Vagina (tissue), 2 donors: ENCODE results near the gene VPS4A. TPM values are rescaled to one million over a fixed set of nuclear protein-coding genes. Genes with fewer than 3 reads are reported as not detected.

Experiments
- DNase-seq, 2 donors: peaks; one replicate each; pipeline ENCODE4 v3.0.0-alpha.2; 2017; ENCODE audit errors: extremely low spot score in 2 of 2
- H3K27ac ChIP-seq: fragments of 200-600 bp; sonication (generic); one replicate; pipeline ENCODE4 v1.5.1; 2019
- H3K27me3 ChIP-seq: fragments of 200-600 bp; sonication (generic); one replicate; pipeline ENCODE4 v1.5.1; 2019
- H3K36me3 ChIP-seq, 2 donors: fragments of 200-600 bp; sonication (generic); one replicate each; pipeline ENCODE4 v1.5.1; 2017 to 2019
- H3K4me1 ChIP-seq: fragments of 200-600 bp; sonication (generic); one replicate; pipeline ENCODE4 v1.5.1; 2019
- H3K4me3 ChIP-seq, 2 donors: fragments of 200-600 bp; sonication (generic); 1 replicate in 1 of 2; 2 replicates in 1 of 2; pipeline ENCODE4 v1.5.1; 2016 to 2019
- H3K9me3 ChIP-seq: fragments of 200-600 bp; sonication (generic); one replicate; pipeline ENCODE4 v1.5.1; 2019
- CTCF ChIP-seq, 3 experiments: fragments of 450-650 bp in 2 of 3; fragments of 200-600 bp in 1 of 3; sonication (generic) in 1 of 3; IDR thresholded peaks; one replicate each; pipeline ENCODE4 v1.5.1; 2017 to 2019; ENCODE audit warnings: antibody characterized with exemption in 3 of 3, mild to moderate bottlenecking in 2 of 3, moderate library complexity in 2 of 3
- POLR2A ChIP-seq, 2 donors: fragments of 450-650 bp; IDR thresholded peaks; one replicate each; pipeline ENCODE4 v1.6.1; 2017; ENCODE audit warnings: antibody characterized with exemption in 2 of 2, mild to moderate bottlenecking in 2 of 2, moderate library complexity in 2 of 2
- POLR2AphosphoS5 ChIP-seq, 2 donors: sonication (generic); formaldehyde crosslinking; IDR thresholded peaks; one replicate each; pipeline ENCODE4 v1.9.0; 2017; ENCODE audit warnings: antibody characterized with exemption in 2 of 2, mild to moderate bottlenecking in 2 of 2, low read depth in 1 of 2; ENCODE audit not compliant: insufficient read depth in 1 of 2
- intact Hi-C: fragments of 100-400 bp; cut with DNase I; formaldehyde crosslinking; loops from one replicate; pipeline ENCODE4 v1.15.1; 2023
- total RNA-seq: library from RNA; depleted of rRNA; stranded (reverse); fragments of >200 nt; gene quantifications from one replicate; pipeline ENCODE4 v1.2.3, GENCODE V29; 2016

VPS4A gene
- total RNA-seq, 1 donor from 2014 or later: 27.7 TPM

GRCh38 chr16:69314534-69314933 lies 3.4 kb downstream of the VPS4A start:
- intact Hi-C loops: no loop called here
- no peaks in the 10 kb centered on the region for H3K27me3 ChIP-seq
- no peak for TF ChIP-seq POLR2A (IDR thresholded peaks at IDR 0.05)
- TF ChIP-seq CTCF (IDR thresholded peaks at IDR 0.05): no peak
- TF ChIP-seq POLR2AphosphoS5 (IDR thresholded peaks at IDR 0.05; ENCODE audit: insufficient read depth in 1 of 2, low read depth in 1 of 2): no peak
- no peak overlapping the region for H3K4me3 ChIP-seq
- H3K4me1 ChIP-seq: peaks cover 21% of the 10 kb centered on the region
- H3K9me3 ChIP-seq: no peaks in the 10 kb centered on the region
- H3K36me3 ChIP-seq: peaks cover 0 to 46% of the 10 kb centered on the region in 2 donors
- DNase-seq: no peak
- H3K27ac ChIP-seq: no peak overlapping the region

GRCh38 chr16:69315486-69316311 lies 4.5 kb downstream of the VPS4A start:
- peaks cover 17% of the 10 kb centered on the region for H3K4me1 ChIP-seq
- intact Hi-C loops: no loop called here
- H3K9me3 ChIP-seq: no peaks in the 10 kb centered on the region
- no peak for TF ChIP-seq POLR2A (IDR thresholded peaks at IDR 0.05)
- no peak for TF ChIP-seq CTCF (IDR thresholded peaks at IDR 0.05)
- TF ChIP-seq POLR2AphosphoS5 (IDR thresholded peaks at IDR 0.05; ENCODE audit: insufficient read depth in 1 of 2, low read depth in 1 of 2): no peak
- DNase-seq: no peak
- no peaks in the 10 kb centered on the region for H3K27me3 ChIP-seq
- no peak overlapping the region for H3K4me3 ChIP-seq
- no peak overlapping the region for H3K27ac ChIP-seq
- peaks cover 0 to 58% of the 10 kb centered on the region in 2 donors for H3K36me3 ChIP-seq

GRCh38 chr16:69316595-69317034 lies 5.5 kb downstream of the VPS4A start:
- intact Hi-C loops: no loop called here
- Histone ChIP-seq H3K27ac (no peak overlapping the region), H3K4me1 (peaks cover 16% of the 10 kb centered on the region), H3K27me3 (no peaks in the 10 kb centered on the region), H3K9me3 (no peaks in the 10 kb centered on the region), H3K36me3 (peaks cover 0 to 67% of the 10 kb centered on the region in 2 donors), H3K4me3 (no peak overlapping the region)
- DNase-seq: no peak
- TF ChIP-seq CTCF (IDR thresholded peaks at IDR 0.05): no peak

GRCh38 chr16:69318177-69318910 lies 7.2 kb downstream of the VPS4A start:
- intact Hi-C loops: no loop called here
- no peak overlapping the region for H3K27ac ChIP-seq
- TF ChIP-seq POLR2A (IDR thresholded peaks at IDR 0.05) (no peak), CTCF (IDR thresholded peaks at IDR 0.05) (no peak), POLR2AphosphoS5 (IDR thresholded peaks at IDR 0.05; ENCODE audit: insufficient read depth in 1 of 2, low read depth in 1 of 2) (no peak)
- no peak overlapping the region for H3K4me3 ChIP-seq
- H3K27me3 ChIP-seq: no peaks in the 10 kb centered on the region
- no peak for DNase-seq
- peaks cover 0 to 84% of the 10 kb centered on the region in 2 donors for H3K36me3 ChIP-seq
- peaks cover 4% of the 10 kb centered on the region for H3K4me1 ChIP-seq
- no peaks in the 10 kb centered on the region for H3K9me3 ChIP-seq

- TF ChIP-seq CTCF (IDR thresholded peaks at IDR 0.05): no peak
- TF ChIP-seq POLR2A (IDR thresholded peaks at IDR 0.05): no peak
- no peak for TF ChIP-seq POLR2AphosphoS5 (IDR thresholded peaks at IDR 0.05; ENCODE audit: insufficient read depth in 1 of 2, low read depth in 1 of 2)
- Histone ChIP-seq H3K27ac (no peak overlapping the region), H3K4me1 (peaks cover 7% of the 10 kb centered on the region), H3K36me3 (peaks cover 0 to 88% of the 10 kb centered on the region in 2 donors), H3K4me3 (no peak overlapping the region), H3K27me3 (no peaks in the 10 kb centered on the region), H3K9me3 (no peaks in the 10 kb centered on the region)
- DNase-seq: no peak
- intact Hi-C loops: no loop called here
These were observed 7.8 kb downstream of the VPS4A start for GRCh38 chr16:69318911-69319289.
